ENCODE measurements around the gene TSC22D4.

TSC22D4 gene

DNA sequence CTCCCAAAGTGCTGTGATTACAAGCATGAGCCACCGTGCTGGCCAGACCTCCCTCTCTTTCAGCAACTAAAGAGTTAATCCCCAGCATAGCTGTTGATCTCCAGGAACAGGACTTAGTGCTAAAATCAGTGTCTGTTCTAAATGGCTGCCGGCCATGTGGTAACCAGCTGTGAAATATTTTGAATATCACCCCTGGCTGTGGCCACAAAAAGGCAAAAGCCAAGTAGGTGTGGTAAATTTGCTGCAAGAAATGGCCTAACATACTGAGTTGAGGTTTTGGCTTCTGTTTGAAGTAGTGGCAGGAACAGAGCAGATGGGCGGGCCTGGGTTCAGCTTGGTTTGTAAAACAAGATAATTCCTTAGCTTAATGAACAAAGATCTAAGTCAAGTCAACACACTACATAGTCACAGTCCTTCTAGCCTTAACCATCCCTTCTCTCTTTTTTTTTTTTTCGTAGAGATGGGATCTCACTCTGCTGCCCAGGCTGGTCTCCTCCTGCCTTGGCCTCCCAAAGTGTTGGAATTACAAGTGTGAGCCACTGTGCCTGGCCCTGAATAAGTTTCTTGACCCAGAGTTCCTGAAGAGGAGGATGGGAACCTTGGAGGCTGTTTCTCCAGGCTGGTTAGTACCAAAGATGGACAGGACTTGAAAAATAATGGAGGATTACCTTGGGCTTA, 37.3 kb upstream of the TSC22D4 start:
- in situ Hi-C loops (cut with HindIII; ENCODE audit: low sequenced_read_pairs) = no loop called here
- TF ChIP-seq, protein P1, sequence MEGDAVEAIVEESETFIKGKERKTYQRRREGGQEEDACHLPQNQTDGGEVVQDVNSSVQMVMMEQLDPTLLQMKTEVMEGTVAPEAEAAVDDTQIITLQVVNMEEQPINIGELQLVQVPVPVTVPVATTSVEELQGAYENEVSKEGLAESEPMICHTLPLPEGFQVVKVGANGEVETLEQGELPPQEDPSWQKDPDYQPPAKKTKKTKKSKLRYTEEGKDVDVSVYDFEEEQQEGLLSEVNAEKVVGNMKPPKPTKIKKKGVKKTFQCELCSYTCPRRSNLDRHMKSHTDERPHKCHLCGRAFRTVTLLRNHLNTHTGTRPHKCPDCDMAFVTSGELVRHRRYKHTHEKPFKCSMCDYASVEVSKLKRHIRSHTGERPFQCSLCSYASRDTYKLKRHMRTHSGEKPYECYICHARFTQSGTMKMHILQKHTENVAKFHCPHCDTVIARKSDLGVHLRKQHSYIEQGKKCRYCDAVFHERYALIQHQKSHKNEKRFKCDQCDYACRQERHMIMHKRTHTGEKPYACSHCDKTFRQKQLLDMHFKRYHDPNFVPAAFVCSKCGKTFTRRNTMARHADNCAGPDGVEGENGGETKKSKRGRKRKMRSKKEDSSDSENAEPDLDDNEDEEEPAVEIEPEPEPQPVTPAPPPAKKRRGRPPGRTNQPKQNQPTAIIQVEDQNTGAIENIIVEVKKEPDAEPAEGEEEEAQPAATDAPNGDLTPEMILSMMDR (IDR thresholded peaks at IDR 0.05; ENCODE audit: low read depth, low read length) = no peak
- DNase-seq (ENCODE audit: low read depth, low spot score) = peak; percentile 97

GRCh38 chr7:100515072-100515532, 36.1 kb upstream of the TSC22D4 start:
- TF ChIP-seq, protein P1 (IDR thresholded peaks at IDR 0.05; ENCODE audit: low read depth, low read length) = no peak
- in situ Hi-C loops (cut with HindIII; ENCODE audit: low sequenced_read_pairs) = no loop called here
- no peak overlapping the region for H3K4me3 ChIP-seq (ENCODE audit: low read depth, low read length)
- DNase-seq (ENCODE audit: low read depth, low spot score) = peak; percentile 44

More for the DNA sequence above, 37.3 kb upstream of the TSC22D4 start:
- H3K4me3 ChIP-seq (ENCODE audit: low read depth, low read length) = no peak overlapping the region

GRCh38 chr7:100513212-100513810, 34.3 kb upstream of the TSC22D4 start:
- no peak for DNase-seq (ENCODE audit: low read depth, low spot score)
- in situ Hi-C loops (cut with HindIII; ENCODE audit: low sequenced_read_pairs) = no loop called here
- H3K4me3 ChIP-seq (ENCODE audit: low read depth, low read length) = no peak overlapping the region
- TF ChIP-seq, protein P1 (IDR thresholded peaks at IDR 0.05; ENCODE audit: low read depth, low read length) = no peak

DNA sequence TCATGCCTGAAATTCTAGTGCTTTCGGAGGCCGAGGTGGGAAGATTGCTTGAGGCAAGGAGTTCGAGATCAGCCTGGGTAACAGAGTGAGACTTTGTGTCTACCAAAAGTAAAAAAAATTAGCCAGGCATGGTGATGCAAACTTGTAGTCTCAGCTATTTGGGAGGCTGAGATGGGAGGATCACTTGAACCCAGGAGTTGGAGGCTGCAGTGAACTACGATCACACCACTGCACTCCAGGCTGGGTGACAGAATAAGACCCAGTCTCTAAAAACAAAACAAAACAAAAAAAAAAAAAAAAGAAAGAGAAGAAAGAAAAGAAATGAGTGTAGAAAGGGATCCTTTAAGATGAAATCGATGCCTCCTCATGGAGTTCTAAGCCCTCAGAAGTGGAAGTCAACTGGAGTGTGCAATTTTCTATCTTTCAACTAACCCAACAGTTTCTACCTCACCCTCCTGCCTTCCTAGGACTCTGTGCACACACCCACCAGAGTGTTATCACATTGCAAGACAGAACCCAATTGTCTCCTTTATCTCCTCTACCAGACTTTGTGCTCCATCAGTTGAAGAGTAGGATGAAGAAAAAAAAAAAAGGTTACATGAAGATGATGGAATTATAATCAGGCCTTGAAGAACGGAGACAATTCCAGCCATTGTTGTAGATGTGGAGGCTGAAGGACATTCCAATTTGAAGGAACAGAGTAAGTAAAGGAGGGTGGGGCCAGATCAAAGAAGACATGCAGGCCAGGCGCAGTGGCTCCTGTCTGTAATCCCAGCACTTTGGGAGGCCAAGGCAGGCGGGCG, 31.6 kb upstream of the TSC22D4 start:
- H3K4me3 ChIP-seq (ENCODE audit: low read depth, low read length) = no peak overlapping the region
- no peak for DNase-seq (ENCODE audit: low read depth, low spot score)
- TF ChIP-seq, protein P1 (IDR thresholded peaks at IDR 0.05; ENCODE audit: low read depth, low read length) = no peak
- in situ Hi-C loops (cut with HindIII; ENCODE audit: low sequenced_read_pairs) = no loop called here

GRCh38 chr7:100509231-100509630, 30.2 kb upstream of the TSC22D4 start:
- DNase-seq (ENCODE audit: low read depth, low spot score) = peak; percentile 79
- H3K4me3 ChIP-seq (ENCODE audit: low read depth, low read length) = no peak overlapping the region
- in situ Hi-C loops (cut with HindIII; ENCODE audit: low sequenced_read_pairs) = no loop called here
- TF ChIP-seq, protein P1 (IDR thresholded peaks at IDR 0.05; ENCODE audit: low read depth, low read length) = no peak

DNA sequence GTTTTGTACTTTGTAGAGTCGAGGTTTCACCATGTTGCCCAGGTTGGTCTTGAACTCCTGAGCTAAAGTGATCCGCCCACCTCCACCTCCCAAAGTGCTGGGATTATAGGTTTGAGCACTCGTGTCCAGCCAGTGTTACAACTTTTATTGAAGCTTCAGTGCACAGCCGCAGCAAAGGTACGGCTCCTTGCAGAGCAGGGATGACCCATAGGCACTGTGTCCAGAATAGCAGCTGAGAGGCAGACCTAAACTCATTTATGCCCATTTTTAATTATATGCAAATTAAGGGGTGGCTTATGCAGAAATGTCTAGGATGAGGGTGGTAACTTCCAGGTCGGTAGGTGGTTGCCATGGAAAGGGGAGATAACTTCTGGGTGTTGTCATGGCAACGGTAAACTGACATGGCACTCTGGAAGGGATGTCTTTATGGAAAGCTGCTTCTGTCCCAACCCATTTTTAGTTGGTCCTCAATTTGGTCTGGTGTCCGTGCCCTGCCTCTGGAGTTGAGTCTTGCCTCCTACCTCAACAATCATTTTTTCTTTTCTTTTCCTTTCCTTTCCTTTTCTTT, 27.4 kb upstream of the TSC22D4 start:
- no peak overlapping the region for H3K4me3 ChIP-seq (ENCODE audit: low read depth, low read length)
- in situ Hi-C loops (cut with HindIII; ENCODE audit: low sequenced_read_pairs) = no loop called here
- no peak for DNase-seq (ENCODE audit: low read depth, low spot score)
- TF ChIP-seq, protein P1 (IDR thresholded peaks at IDR 0.05; ENCODE audit: low read depth, low read length) = no peak
